GM23338 (cell line): ENCODE results near the gene ATP5PO. TPM values are rescaled to one million over a fixed set of nuclear protein-coding genes. Genes with fewer than 3 reads are reported as not detected.

Experiments used
- ATAC-seq: fragments of 200-7000 bp; cut with Tn5 transposase; 3 replicates; pipeline ENCODE4 v1.9.1; 2020
- DNase-seq: peaks from one replicate; pipeline ENCODE4 v3.0.0-alpha.2; 2015; ENCODE audit warnings: low spot score
- H2AFZ ChIP-seq: fragments of 200-600 bp; sonication (generic); 2 replicates; pipeline ENCODE4 v1.8.0; 2016; ENCODE audit warnings: antibody characterized with exemption, mild to moderate bottlenecking, moderate library complexity
- H3F3A ChIP-seq: fragments of 200-600 bp; sonication (generic); replicated peaks from 2 replicates; pipeline ENCODE4 v1.8.0; 2017; ENCODE audit warnings: antibody characterized with exemption, mixed run types, low read depth
- H3K27ac ChIP-seq: fragments of 200-600 bp; sonication (generic); 2 replicates; pipeline ENCODE4 v1.6.1; 2016; ENCODE audit warnings: low read depth
- H3K27me3 ChIP-seq: fragments of 200-600 bp; sonication (generic); 2 replicates; pipeline ENCODE4 v1.8.0; 2016; ENCODE audit warnings: mild to moderate bottlenecking, mixed run types, moderate library complexity; ENCODE audit not compliant: insufficient read depth
- H3K36me3 ChIP-seq: fragments of 200-600 bp; sonication (generic); 2 replicates; pipeline ENCODE4 v1.8.0; 2016; ENCODE audit warnings: mild to moderate bottlenecking; ENCODE audit not compliant: insufficient read depth
- H3K4me1 ChIP-seq: fragments of 200-600 bp; sonication (generic); 2 replicates; pipeline ENCODE4 v1.8.0; 2016; ENCODE audit warnings: mild to moderate bottlenecking, moderate library complexity; ENCODE audit not compliant: insufficient read depth
- H3K4me2 ChIP-seq: fragments of 200-600 bp; sonication (generic); 2 replicates; pipeline ENCODE4 v1.7.1; 2017; ENCODE audit warnings: mixed run types
- H3K4me3 ChIP-seq: fragments of 200-600 bp; sonication (generic); 2 replicates; pipeline ENCODE4 v1.6.1; 2016; ENCODE audit warnings: mixed run types
- H3K79me2 ChIP-seq: fragments of 200-600 bp; sonication (generic); replicated peaks from 2 replicates; pipeline ENCODE4 v1.8.0; 2017; ENCODE audit warnings: mild to moderate bottlenecking; ENCODE audit not compliant: insufficient read depth
- H3K9me2 ChIP-seq: fragments of 200-600 bp; sonication (generic); 2 replicates; pipeline ENCODE4 v1.8.0; 2017; ENCODE audit not compliant: insufficient read depth
- H4K20me1 ChIP-seq: fragments of 200-600 bp; sonication (generic); replicated peaks from 2 replicates; pipeline ENCODE4 v1.8.0; 2017; ENCODE audit warnings: mild to moderate bottlenecking; ENCODE audit not compliant: insufficient read depth
- H3K27ac Mint-ChIP-seq: 2 replicates; pipeline ENCODE4 v1.8.0; 2020; ENCODE audit warnings: inconsistent platforms, mild to moderate bottlenecking, moderate library complexity, mixed read lengths
- H3K27me3 Mint-ChIP-seq: 3 replicates; pipeline ENCODE4 v1.8.0; 2022; ENCODE audit warnings: low read depth, mild to moderate bottlenecking, moderate library complexity, mixed read lengths, inconsistent platforms; ENCODE audit not compliant: insufficient read depth, poor library complexity
- H3K36me3 Mint-ChIP-seq: 3 replicates; pipeline ENCODE4 v1.8.0; 2021; ENCODE audit warnings: low read depth, mild to moderate bottlenecking, inconsistent platforms, moderate library complexity, mixed read lengths
- H3K4me1 Mint-ChIP-seq: 3 replicates; pipeline ENCODE4 v1.8.0; 2020; ENCODE audit warnings: mild to moderate bottlenecking, inconsistent platforms, mixed read lengths
- H3K4me3 Mint-ChIP-seq: 3 replicates; pipeline ENCODE4 v1.8.0; 2021; ENCODE audit warnings: moderate library complexity, mild to moderate bottlenecking, inconsistent platforms, mixed read lengths
- H3K9me3 Mint-ChIP-seq: 3 replicates; pipeline ENCODE4 v1.8.0; 2020; ENCODE audit warnings: moderate library complexity, mild to moderate bottlenecking, inconsistent platforms, mixed read lengths
- CREB1 ChIP-seq: fragments of 250-450 bp; sonication (Bioruptor Pico); IDR thresholded peaks from 2 replicates; pipeline ENCODE4 v1.5.0; 2020; ENCODE audit warnings: low read depth, mild to moderate bottlenecking, moderate library complexity
- EZH2 ChIP-seq: fragments of 200-600 bp; sonication (generic); IDR thresholded peaks from one replicate; pipeline ENCODE4 v1.8.0; 2017; ENCODE audit warnings: antibody characterized with exemption, mild to moderate bottlenecking, low read depth; ENCODE audit not compliant: unreplicated experiment
- JUNB ChIP-seq: IDR thresholded peaks from one replicate; pipeline ENCODE4 v1.6.1; 2016; ENCODE audit warnings: antibody characterized with exemption; ENCODE audit not compliant: unreplicated experiment
- POLR2AphosphoS5 ChIP-seq: IDR thresholded peaks from 2 replicates; pipeline ENCODE4 v1.6.1; 2016; ENCODE audit warnings: antibody characterized with exemption, low read depth
- ZNF114 ChIP-seq: fragments of 250-450 bp; sonication (Bioruptor Pico); IDR thresholded peaks from 2 replicates; pipeline ENCODE4 v1.5.0; 2020; ENCODE audit warnings: mild to moderate bottlenecking, moderate library complexity
- polyA plus RNA-seq: library from polyadenylated mRNA; unstranded; fragments of >200 nt; fragmentation: Nextera tagmentation; extraction: Ambion mirVana; gene quantifications from 2 replicates; pipeline ENCODE4 v1.2.1, GENCODE V29; 2016
- total RNA-seq: library from RNA; depleted of rRNA; stranded (reverse); fragments of >200 nt; shearing (Covaris generic); gene quantifications from 2 replicates; pipeline ENCODE4 v1.2.3, GENCODE V29; 2014
- TF ChIP-seq, protein P1 (sequence below): IDR thresholded peaks from 2 replicates; pipeline ENCODE4 v1.6.1; 2016; ENCODE audit warnings: antibody characterized with exemption
- TF ChIP-seq, protein P2 (sequence below), 2 experiments: fragments of 200-600 bp in 1 of 2; sonication (generic) in 1 of 2; conservative IDR thresholded peaks; 2 replicates each; pipeline versions ENCODE4 v1.5.1 to v1.6.1; 2016 to 2017; ENCODE audit warnings: antibody characterized with exemption in 2 of 2, low read depth in 2 of 2, mild to moderate bottlenecking in 2 of 2, moderate library complexity in 1 of 2
- TF ChIP-seq, protein P3 (sequence below): IDR thresholded peaks from one replicate; pipeline ENCODE4 v1.6.1; 2018; ENCODE audit warnings: antibody characterized with exemption; ENCODE audit not compliant: unreplicated experiment

Gene ATP5PO
- total and polyA plus RNA-seq, 2 experiments from 2014 or later, result 244 to 522 TPM

DNA sequence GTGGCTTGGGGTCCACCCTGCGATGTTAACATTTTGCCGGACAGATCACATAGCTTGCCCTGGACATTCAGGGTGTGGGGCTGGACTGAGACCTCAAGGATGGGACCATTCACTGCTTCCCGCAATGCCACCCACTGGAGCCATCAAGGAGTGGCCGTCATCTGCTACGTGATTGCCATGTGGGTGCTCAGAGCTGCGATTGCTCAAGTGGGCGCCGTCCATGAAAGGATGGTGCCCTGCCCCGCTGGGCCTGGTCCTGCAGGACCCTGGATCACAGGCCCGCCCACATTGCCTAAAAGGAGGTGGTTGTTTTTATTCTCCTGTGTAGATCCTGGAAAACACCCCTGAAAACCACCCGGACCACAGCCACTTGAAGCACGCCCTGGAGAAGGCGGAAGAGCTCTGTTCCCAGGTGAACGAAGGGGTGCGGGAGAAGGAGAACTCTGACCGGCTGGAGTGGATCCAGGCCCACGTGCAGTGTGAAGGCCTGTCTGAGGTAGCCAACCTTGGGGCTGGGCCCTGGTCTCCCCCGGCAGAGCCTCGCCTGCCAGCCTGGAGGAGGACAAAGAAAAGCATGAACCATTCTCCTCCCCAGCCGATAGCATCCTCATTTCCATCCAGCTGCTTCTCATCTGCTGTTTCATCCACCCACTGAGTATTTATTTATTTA is 40.4 kb downstream of the ATP5PO start:
- H3K27me3 Mint-ChIP-seq, result peaks cover 4% of the 10 kb centered on the region
- no peaks in the 10 kb centered on the region for H3K79me2 ChIP-seq
- H4K20me1 ChIP-seq, result no peaks in the 10 kb centered on the region
- H3K4me3 Mint-ChIP-seq, result no peak overlapping the region
- H2AFZ ChIP-seq, result no peak overlapping the region
- DNase-seq (no peak), ATAC-seq (no peak)
- H3K27ac Mint-ChIP-seq, result no peak overlapping the region
- no peaks in the 10 kb centered on the region for H3K27me3 ChIP-seq
- H3K9me2 ChIP-seq, result peaks cover 3% of the 10 kb centered on the region; the same call in 1 of the 2 replicates
- no peaks in the 10 kb centered on the region for H3F3A ChIP-seq
- no peaks in the 10 kb centered on the region for H3K4me1 Mint-ChIP-seq
- no peak overlapping the region for H3K27ac ChIP-seq
- no peaks in the 10 kb centered on the region; the same call in 2 of the 3 replicates for H3K36me3 Mint-ChIP-seq
- H3K4me3 ChIP-seq, result no peak overlapping the region
- no peak overlapping the region for H3K4me2 ChIP-seq
- no peaks in the 10 kb centered on the region for H3K4me1 ChIP-seq
- TF ChIP-seq EZH2, result no peak
- TF ChIP-seq, protein P1, sequence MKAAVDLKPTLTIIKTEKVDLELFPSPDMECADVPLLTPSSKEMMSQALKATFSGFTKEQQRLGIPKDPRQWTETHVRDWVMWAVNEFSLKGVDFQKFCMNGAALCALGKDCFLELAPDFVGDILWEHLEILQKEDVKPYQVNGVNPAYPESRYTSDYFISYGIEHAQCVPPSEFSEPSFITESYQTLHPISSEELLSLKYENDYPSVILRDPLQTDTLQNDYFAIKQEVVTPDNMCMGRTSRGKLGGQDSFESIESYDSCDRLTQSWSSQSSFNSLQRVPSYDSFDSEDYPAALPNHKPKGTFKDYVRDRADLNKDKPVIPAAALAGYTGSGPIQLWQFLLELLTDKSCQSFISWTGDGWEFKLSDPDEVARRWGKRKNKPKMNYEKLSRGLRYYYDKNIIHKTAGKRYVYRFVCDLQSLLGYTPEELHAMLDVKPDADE, result no peak
- TF ChIP-seq ZNF114 (CRISPR knock-in tag), result no peak
- no peak for TF ChIP-seq JUNB
- no peak for TF ChIP-seq CREB1 (CRISPR knock-in tag)
- TF ChIP-seq, protein P2, sequence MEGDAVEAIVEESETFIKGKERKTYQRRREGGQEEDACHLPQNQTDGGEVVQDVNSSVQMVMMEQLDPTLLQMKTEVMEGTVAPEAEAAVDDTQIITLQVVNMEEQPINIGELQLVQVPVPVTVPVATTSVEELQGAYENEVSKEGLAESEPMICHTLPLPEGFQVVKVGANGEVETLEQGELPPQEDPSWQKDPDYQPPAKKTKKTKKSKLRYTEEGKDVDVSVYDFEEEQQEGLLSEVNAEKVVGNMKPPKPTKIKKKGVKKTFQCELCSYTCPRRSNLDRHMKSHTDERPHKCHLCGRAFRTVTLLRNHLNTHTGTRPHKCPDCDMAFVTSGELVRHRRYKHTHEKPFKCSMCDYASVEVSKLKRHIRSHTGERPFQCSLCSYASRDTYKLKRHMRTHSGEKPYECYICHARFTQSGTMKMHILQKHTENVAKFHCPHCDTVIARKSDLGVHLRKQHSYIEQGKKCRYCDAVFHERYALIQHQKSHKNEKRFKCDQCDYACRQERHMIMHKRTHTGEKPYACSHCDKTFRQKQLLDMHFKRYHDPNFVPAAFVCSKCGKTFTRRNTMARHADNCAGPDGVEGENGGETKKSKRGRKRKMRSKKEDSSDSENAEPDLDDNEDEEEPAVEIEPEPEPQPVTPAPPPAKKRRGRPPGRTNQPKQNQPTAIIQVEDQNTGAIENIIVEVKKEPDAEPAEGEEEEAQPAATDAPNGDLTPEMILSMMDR (conservative IDR thresholded peaks at IDR 0.05; ENCODE audit: low read depth in 2 of 2), result no peak
- TF ChIP-seq, protein P3, sequence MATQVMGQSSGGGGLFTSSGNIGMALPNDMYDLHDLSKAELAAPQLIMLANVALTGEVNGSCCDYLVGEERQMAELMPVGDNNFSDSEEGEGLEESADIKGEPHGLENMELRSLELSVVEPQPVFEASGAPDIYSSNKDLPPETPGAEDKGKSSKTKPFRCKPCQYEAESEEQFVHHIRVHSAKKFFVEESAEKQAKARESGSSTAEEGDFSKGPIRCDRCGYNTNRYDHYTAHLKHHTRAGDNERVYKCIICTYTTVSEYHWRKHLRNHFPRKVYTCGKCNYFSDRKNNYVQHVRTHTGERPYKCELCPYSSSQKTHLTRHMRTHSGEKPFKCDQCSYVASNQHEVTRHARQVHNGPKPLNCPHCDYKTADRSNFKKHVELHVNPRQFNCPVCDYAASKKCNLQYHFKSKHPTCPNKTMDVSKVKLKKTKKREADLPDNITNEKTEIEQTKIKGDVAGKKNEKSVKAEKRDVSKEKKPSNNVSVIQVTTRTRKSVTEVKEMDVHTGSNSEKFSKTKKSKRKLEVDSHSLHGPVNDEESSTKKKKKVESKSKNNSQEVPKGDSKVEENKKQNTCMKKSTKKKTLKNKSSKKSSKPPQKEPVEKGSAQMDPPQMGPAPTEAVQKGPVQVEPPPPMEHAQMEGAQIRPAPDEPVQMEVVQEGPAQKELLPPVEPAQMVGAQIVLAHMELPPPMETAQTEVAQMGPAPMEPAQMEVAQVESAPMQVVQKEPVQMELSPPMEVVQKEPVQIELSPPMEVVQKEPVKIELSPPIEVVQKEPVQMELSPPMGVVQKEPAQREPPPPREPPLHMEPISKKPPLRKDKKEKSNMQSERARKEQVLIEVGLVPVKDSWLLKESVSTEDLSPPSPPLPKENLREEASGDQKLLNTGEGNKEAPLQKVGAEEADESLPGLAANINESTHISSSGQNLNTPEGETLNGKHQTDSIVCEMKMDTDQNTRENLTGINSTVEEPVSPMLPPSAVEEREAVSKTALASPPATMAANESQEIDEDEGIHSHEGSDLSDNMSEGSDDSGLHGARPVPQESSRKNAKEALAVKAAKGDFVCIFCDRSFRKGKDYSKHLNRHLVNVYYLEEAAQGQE, result no peak
- TF ChIP-seq POLR2AphosphoS5, result no peak
- no peaks in the 10 kb centered on the region for H3K36me3 ChIP-seq
- H3K9me3 Mint-ChIP-seq, result no peaks in the 10 kb centered on the region; the same call in 2 of the 3 replicates

DNA sequence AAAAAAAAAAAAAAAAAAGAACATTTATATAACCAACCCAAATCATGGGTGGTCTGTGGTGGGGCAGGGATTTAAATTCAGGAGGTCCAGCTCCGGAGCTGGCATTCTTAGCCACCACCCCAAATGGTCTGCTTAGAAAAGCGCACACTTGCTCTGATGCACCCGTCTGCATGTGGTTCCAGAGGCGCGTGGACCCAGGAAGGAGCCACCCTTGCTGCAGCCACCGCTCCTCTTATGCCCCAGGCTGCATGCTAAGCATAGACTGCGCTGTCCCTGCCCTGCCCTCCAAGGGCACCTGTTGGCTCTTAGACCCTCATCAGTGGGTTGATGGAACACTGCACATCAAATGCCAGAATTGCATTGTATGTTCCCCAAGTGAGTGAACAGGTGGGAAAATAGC is 41.4 kb downstream of the ATP5PO start:
- Histone ChIP-seq H3K27ac (no peak overlapping the region), H3K9me2 (no peaks in the 10 kb centered on the region), H4K20me1 (no peaks in the 10 kb centered on the region), H3K4me2 (no peak overlapping the region), H2AFZ (no peak overlapping the region), H3K79me2 (no peaks in the 10 kb centered on the region), H3K4me1 (no peaks in the 10 kb centered on the region), H3K36me3 (no peaks in the 10 kb centered on the region), H3K4me3 (no peak overlapping the region), H3F3A (no peaks in the 10 kb centered on the region), H3K27me3 (no peaks in the 10 kb centered on the region)
- Mint-ChIP-seq H3K4me1 (no peaks in the 10 kb centered on the region), H3K9me3 (no peaks in the 10 kb centered on the region; the same call in 2 of the 3 replicates), H3K4me3 (no peak overlapping the region), H3K27ac (no peak overlapping the region), H3K27me3 (peaks cover 4% of the 10 kb centered on the region), H3K36me3 (no peaks in the 10 kb centered on the region; the same call in 2 of the 3 replicates)
- ATAC-seq, result no peak
- DNase-seq, result no peak
- TF ChIP-seq, protein P2 (conservative IDR thresholded peaks at IDR 0.05; ENCODE audit: low read depth in 2 of 2), result no peak
